ENCODE measurements around the gene UBE2J2.

UBE2J2 gene

GRCh38 chr1:1309251-1310108, 35.8 kb upstream of the UBE2J2 start:
- DNase-seq, result no peak

- DNase-seq, result no peak
Measured at GRCh38 chr1:1308756-1309250, 35.1 kb upstream of the UBE2J2 start.

GRCh38 chr1:1307923-1308755, 34.5 kb upstream of the UBE2J2 start, which contains the start of the genes ACAP3 and PUSL1:
Gene ACAP3, minus strand, starts transcription at chr1:1307930. Its CDS starts 115 bp downstream, at chr1:1307815.
Gene PUSL1, plus strand, starts transcription at chr1:1308597. Its CDS starts 47 bp downstream, at chr1:1308644.
- DNase-seq, result peak; percentile 95

GRCh38 chr1:1307261-1307922, 33.7 kb upstream of the UBE2J2 start:
- DNase-seq, result peak; percentile 40

- peak; percentile 63 for DNase-seq
Measured at GRCh38 chr1:1306661-1307260, 33.1 kb upstream of the UBE2J2 start.

GRCh38 chr1:1306070-1306660, 32.5 kb upstream of the UBE2J2 start:
- DNase-seq, result peak; percentile 30

GRCh38 chr1:1305300-1306069, 31.8 kb upstream of the UBE2J2 start:
- DNase-seq, result peak; percentile 65

- peak; percentile 95 for DNase-seq
Measured at GRCh38 chr1:1304331-1305299, 31.0 kb upstream of the UBE2J2 start.

GRCh38 chr1:1303736-1304135, 30.1 kb upstream of the UBE2J2 start:
- peak; percentile 20 for DNase-seq

- peak; percentile 15 for DNase-seq
Measured at GRCh38 chr1:1302951-1303509, 29.4 kb upstream of the UBE2J2 start.

- no peak for DNase-seq
Measured at GRCh38 chr1:1302006-1302430, 28.4 kb upstream of the UBE2J2 start.

GRCh38 chr1:1300352-1300739, 26.7 kb upstream of the UBE2J2 start:
- no peak for DNase-seq

GRCh38 chr1:1299686-1300351, 26.2 kb upstream of the UBE2J2 start:
- DNase-seq, result peak; percentile 30

GRCh38 chr1:1298861-1299685, 25.4 kb upstream of the UBE2J2 start:
- DNase-seq, result peak; percentile 86

GRCh38 chr1:1297802-1298424, 24.3 kb upstream of the UBE2J2 start:
- no peak for DNase-seq

- no peak for DNase-seq
Measured at GRCh38 chr1:1296070-1297061, 22.7 kb upstream of the UBE2J2 start.
